T-helper 17 cell (primary cell): ENCODE measurements around the gene PPIA. TPM values are rescaled to one million over a fixed set of nuclear protein-coding genes. Genes with fewer than 3 reads are reported as not detected.
A peak's percentile ranks its signal among the peaks of the same experiment; 100 is the strongest.
"Not testable (repeated sequence)": the region's sequence is repeated elsewhere in the genome, so short reads cannot be mapped to it uniquely, and the experiment has no call there.

Experiments
- ATAC-seq: fragments of 150-1000 bp; cut with Tn5 transposase; 2 replicates; pipeline ENCODE4 v1.10.0; 2021; ENCODE audit warnings: mild to moderate bottlenecking, moderate library complexity
- DNase-seq, 3 donors: peaks; one replicate each; pipeline versions ENCODE4 v3.0.0 to v3.0.0-alpha.2; 2020 to 2021
- H3K9me3 ChIP-seq: one replicate; pipeline ENCODE4 v1.7.0; 2013; ENCODE audit warnings: low read length, mild to moderate bottlenecking; ENCODE audit not compliant: control insufficient read depth, poor library complexity, severe bottlenecking
- H3K27ac Mint-ChIP-seq: one replicate; pipeline ENCODE4 v1.8.0; 2022; ENCODE audit warnings: mild to moderate bottlenecking, moderate library complexity, mixed read lengths
- H3K27me3 Mint-ChIP-seq: one replicate; pipeline ENCODE4 v1.8.0; 2022; ENCODE audit warnings: mixed read lengths
- H3K36me3 Mint-ChIP-seq: one replicate; pipeline ENCODE4 v1.8.0; 2022; ENCODE audit warnings: low read depth, mixed read lengths
- H3K4me1 Mint-ChIP-seq: one replicate; pipeline ENCODE4 v1.8.0; 2022; ENCODE audit warnings: mild to moderate bottlenecking, mixed read lengths
- H3K4me3 Mint-ChIP-seq: one replicate; pipeline ENCODE4 v1.8.0; 2022; ENCODE audit warnings: mild to moderate bottlenecking, moderate library complexity, mixed read lengths
- total RNA-seq, 4 donors: library from RNA in 2 of 4; stranded (reverse) in 2 of 4; gene quantifications; one replicate each; pipeline ENCODE4 v1.2.3 and lab custom pipeline; 2022 to 2026

The PPIA gene
- total RNA-seq, 2 donors from 2014 or later, result 691 to 692 TPM

DNA sequence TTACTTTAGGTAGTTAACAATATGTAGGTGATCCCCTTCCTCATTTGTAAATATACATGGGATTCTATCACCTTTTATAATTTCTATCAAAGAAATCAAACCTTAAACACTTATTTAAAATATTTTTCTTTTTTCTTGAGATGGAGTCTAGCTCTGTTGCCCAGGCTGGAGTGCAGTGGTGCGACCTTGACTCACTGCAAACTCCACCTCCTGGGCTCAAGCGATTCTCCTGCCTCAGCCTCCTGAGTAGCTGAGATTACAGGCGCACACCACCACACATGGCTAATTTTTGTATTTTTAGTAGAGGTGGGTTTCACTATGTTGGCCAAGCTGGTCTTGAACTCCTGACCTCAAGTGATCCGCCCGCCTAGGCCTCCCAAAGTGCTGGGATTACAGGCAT lies 47.0 kb downstream of the PPIA start:
- ATAC-seq, H3K4me3 Mint-ChIP-seq, H3K36me3 Mint-ChIP-seq, DNase-seq, H3K27ac Mint-ChIP-seq, H3K9me3 ChIP-seq, H3K27me3 Mint-ChIP-seq: not testable (repeated sequence)
- H3K4me1 Mint-ChIP-seq, result peaks cover 47% of the 10 kb centered on the region

DNA sequence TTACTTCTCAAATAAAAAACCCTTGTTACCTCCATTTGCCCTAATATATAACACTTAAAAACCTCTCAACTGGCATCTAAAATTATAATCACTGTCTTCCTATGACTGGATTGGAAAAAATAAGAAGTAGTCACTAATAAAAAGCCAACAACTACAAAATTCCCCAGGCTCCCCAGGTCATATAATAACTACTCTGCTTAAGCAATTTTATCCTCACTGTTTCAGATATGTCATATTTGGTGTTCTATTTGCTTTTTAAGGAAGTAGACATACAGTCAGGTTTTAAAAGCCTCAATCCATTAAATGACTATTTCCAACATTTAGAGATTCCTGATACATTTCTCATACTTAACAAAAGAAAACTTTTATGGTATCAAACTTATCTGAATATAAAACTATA lies 49.0 kb downstream of the PPIA start:
- H3K36me3 Mint-ChIP-seq, result peaks cover 9% of the 10 kb centered on the region
- H3K9me3 ChIP-seq, result no peaks in the 10 kb centered on the region
- peaks cover 40% of the 10 kb centered on the region for H3K4me1 Mint-ChIP-seq
- no peaks in the 10 kb centered on the region for H3K27me3 Mint-ChIP-seq
- DNase-seq (no peak), ATAC-seq (no peak)
- peak overlapping the region; percentile 98 for H3K27ac Mint-ChIP-seq
- peak overlapping the region; percentile 96 for H3K4me3 Mint-ChIP-seq

DNA sequence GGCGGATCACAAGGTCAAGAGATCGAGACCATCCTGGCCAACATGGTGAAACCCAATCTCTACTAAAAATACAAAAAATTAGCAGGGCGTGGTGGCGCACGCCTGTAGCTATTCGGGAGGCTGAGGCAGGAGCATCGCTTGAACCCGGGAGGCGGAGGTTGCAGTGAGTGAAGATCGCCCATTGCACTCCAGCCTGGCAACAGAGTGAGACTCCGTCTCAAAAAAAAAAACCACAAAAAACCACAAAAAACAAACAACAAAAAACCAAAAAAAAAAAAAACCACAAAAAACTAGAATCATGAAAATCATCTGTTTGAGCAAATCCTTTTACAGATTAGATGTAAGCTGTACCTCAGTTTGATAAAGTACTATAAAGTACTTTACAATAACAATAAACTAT lies 49.9 kb downstream of the PPIA start:
- not testable (repeated sequence) for H3K27me3 Mint-ChIP-seq, H3K9me3 ChIP-seq, H3K36me3 Mint-ChIP-seq, ATAC-seq
- Mint-ChIP-seq H3K4me1 (peaks cover 35% of the 10 kb centered on the region), H3K4me3 (peak overlapping the region; percentile 96), H3K27ac (peak overlapping the region; percentile 98)
- peak in 1 of 3 donors; percentile 17 for DNase-seq

DNA sequence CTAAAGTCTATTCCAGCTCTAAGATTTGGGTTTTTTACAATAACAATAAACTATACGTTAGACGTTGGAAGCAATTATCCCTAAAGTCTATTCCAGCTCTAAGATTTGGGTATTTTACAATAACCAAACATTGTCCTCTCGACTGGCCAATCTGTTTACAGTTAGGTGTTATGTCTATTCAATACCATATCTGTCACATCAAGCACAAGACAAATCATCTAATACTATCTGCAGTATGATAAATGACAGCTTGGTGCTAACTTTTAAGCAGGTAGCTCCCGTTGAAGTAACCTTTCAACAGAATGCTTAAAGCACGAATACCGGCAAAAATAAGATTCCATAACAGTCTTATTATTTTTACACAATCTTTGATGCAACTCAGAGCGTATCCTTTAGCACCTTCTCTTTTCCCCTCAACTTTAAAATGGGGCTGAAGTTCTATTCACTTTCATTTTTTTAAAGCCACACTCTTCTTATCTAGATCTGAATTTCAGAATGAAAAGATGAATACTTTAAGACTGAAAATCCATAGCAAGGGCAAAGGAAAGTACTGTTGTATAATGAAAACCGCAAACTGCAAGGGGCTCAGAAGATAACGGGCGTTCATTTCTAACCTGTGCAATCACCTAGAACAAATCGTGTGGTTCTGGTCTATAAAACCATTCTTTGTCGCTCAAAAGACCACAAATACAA lies 50.5 kb downstream of the PPIA start:
- H3K9me3 ChIP-seq, result no peaks in the 10 kb centered on the region
- Mint-ChIP-seq H3K27ac (peak overlapping the region; percentile 98), H3K4me1 (peaks cover 31% of the 10 kb centered on the region)

DNA sequence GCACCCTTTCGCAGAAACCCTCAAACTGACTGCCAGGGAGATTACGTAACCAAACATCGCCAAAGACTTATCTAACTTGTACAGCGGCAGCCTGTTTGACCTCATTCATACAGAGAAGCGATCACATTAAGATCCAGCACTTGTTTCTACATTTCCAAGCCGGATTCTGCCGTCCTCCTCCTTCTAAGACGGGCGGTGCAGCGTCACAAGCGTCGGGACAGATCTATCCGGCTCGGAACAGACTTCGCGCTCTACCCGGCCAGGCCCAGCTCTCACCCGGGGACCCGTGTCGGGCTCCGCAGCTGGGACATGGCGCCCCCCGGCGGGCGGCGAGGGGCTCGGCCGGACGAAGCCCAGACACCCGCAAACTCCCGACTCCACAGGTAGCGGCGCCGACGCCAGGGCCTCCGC lies 51.0 kb downstream of the PPIA start:
- peak overlapping the region; percentile 96 for H3K4me3 Mint-ChIP-seq
- peaks cover 2% of the 10 kb centered on the region for H3K36me3 Mint-ChIP-seq
- no peaks in the 10 kb centered on the region for H3K9me3 ChIP-seq
- H3K27me3 Mint-ChIP-seq, result no peaks in the 10 kb centered on the region
- H3K27ac Mint-ChIP-seq, result peak overlapping the region; percentile 98
- DNase-seq, result peak; percentile 70 to 83 (median 74)
- ATAC-seq, result peak; percentile 58
- H3K4me1 Mint-ChIP-seq, result peaks cover 28% of the 10 kb centered on the region

More for the DNA sequence above, 50.5 kb downstream of the PPIA start:
- Mint-ChIP-seq H3K27me3 (no peaks in the 10 kb centered on the region), H3K36me3 (peaks cover 6% of the 10 kb centered on the region), H3K4me3 (peak overlapping the region; percentile 96)
- ATAC-seq, result peak; percentile 51
- no peak for DNase-seq

DNA sequence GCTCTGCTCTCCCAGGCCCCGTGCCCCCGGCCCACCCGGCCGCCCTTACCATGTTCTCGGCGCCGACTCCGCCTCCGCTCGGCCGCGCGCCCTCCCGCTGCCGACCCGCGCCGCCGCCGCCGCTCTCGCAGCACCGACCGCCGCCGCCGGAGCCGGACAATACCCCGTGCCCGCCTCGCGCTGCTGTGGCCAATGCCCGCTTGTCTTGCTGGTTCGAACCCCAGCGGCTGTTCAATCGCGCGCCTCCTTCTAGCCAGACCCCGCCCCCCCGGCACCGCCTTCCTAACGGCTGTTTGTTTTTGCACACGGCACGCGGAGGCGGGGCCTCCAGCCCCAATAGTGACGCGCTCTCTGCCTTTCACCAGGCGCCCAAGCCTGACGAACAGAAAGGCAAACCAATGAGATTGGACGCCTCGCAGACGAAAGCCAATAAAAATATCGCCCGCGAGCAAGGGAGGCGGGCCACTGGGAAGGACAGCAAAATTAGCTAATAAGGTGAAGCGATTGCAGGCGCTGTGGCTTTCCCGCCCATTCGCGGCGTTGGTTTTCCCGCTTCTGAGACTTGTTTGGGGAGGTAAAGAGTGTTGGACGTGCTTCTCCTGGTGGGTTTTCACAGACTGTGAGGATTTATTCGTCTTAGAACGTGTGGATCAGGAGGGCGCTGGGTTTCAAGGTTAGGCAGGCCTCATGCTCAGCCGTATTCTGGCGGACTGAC lies 51.6 kb downstream of the PPIA start, which contains the start of gene H2AZ2:
H2AZ2 (minus strand) TSS at position 168 of the 715 bp plus-strand sequence; CDS start at position 52, 116 bp downstream.
- no peaks in the 10 kb centered on the region for H3K27me3 Mint-ChIP-seq
- peaks cover 25% of the 10 kb centered on the region for H3K4me1 Mint-ChIP-seq
- peak within 1 kb of the TSS; percentile 96 for H3K4me3 Mint-ChIP-seq
- H3K36me3 Mint-ChIP-seq, result peaks cover 2% of the 10 kb centered on the region
- no peaks in the 10 kb centered on the region for H3K9me3 ChIP-seq
- ATAC-seq (peak; percentile 81), DNase-seq (peak; percentile 99)
- H3K27ac Mint-ChIP-seq, result peak within 1 kb of the TSS; percentile 98

DNA sequence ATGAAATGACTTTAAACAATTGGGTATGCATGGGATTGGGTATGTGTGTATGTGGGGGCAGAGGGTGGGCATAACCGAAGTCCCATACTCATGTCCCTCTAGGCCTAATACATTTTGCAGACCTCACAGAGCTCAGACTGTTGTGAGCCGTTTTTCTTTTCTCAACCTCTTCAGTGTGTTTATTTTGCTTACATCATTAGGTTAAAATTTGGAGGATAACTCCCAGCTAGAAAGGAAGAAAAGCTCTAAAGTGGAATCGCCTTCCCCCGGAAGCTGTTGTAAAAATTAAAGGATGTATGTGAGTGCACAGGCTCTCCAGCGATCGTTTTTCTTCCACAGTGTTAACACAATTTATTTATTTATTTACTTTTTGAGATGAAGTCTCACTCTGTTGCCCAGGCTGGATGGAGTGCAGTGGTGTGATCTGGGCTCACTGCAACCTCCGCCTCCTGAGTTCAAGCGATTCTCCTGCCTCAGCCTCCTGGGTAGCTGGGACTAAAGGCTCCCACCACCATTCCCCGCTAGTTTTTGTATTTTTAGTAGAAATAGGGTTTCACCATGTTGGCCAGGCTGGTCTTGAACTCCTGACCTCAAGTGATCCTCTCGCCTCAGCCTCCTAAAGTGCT lies 52.9 kb downstream of the PPIA start:
- H3K9me3 ChIP-seq, result no peaks in the 10 kb centered on the region
- Mint-ChIP-seq H3K27me3 (no peaks in the 10 kb centered on the region), H3K4me1 (peaks cover 25% of the 10 kb centered on the region), H3K4me3 (peak overlapping the region; percentile 96), H3K36me3 (peaks cover 2% of the 10 kb centered on the region), H3K27ac (peak overlapping the region; percentile 98)
- DNase-seq, result no peak
- ATAC-seq, result no peak

DNA sequence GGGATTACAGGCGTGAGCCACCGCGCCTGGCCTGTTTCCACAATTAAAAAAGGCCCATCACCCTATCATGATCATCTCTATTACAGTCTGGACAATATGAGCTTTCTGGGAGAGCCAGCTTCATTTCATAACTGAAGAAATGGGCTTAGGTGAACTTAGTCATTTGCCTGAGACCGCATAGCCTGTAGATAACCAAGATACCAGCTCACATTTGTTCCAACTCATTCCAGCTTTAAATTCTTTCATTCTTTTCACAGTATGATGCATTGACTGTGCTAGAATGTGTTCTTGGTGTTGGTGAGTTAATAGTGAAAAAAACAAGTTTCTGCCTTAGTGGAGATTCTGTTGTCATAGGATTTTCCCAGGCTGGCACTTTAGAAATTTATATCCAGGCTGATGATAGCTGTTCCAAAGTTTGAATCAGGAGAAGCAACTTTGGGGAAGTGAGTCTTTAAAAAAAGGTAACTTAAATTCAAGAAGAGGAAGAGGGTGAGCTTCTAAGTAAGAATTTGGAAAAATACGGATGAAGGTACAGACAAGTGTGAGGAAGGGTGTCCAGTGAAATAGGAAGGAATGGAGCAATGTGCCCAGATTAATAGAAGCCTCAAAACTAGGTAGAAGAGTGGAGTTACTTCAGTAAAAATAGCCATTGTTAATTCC lies 53.5 kb downstream of the PPIA start:
- peaks cover 25% of the 10 kb centered on the region for H3K4me1 Mint-ChIP-seq
- no peak for ATAC-seq
- no peak overlapping the region for H3K4me3 Mint-ChIP-seq
- peak overlapping the region; percentile 98 for H3K27ac Mint-ChIP-seq
- no peak for DNase-seq
- H3K9me3 ChIP-seq, result no peaks in the 10 kb centered on the region
- H3K36me3 Mint-ChIP-seq, result peaks cover 2% of the 10 kb centered on the region
- no peaks in the 10 kb centered on the region for H3K27me3 Mint-ChIP-seq

DNA sequence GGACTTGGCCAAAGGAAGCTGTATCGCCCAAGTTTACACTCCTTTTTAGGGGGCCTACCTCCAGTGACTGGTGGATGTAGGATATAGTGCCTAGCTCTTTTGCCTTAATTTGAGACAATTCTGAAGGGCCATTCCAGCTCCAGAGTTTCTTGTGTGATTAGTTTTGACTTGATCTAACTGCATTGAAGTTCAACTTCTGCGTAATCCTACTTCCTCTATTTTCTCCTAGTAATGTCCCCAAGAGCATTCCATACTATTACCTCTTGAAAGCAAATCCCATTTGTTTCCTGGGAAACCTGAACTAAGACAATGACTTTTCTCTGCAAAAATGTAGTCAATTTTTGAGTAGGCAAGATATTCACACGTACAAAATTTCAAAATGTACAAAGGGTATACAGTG lies 56.1 kb downstream of the PPIA start:
- H3K27me3 Mint-ChIP-seq, result no peaks in the 10 kb centered on the region
- H3K27ac Mint-ChIP-seq, result no peak overlapping the region
- H3K36me3 Mint-ChIP-seq, result peaks cover 2% of the 10 kb centered on the region
- no peak overlapping the region for H3K4me3 Mint-ChIP-seq
- ATAC-seq (no peak), DNase-seq (no peak)
- peaks cover 7% of the 10 kb centered on the region for H3K4me1 Mint-ChIP-seq
- H3K9me3 ChIP-seq, result no peaks in the 10 kb centered on the region

Other genes with a start within 250 kb of the PPIA start
- 100 to 1,000 TPM in 1 of 2 donors, 10 to 100 TPM in 1; 95.7 to 101 TPM for gene DDX56, start 222.8 kb upstream of the PPIA start, total RNA-seq
- 100 to 1,000 TPM in 1 of 2 donors, 10 to 100 TPM in 1; 99.2 to 112 TPM for gene TMED4, start 214.4 kb upstream of the PPIA start, total RNA-seq
- 100 to 1,000 TPM; 130 to 134 TPM for gene OGDH, start 190.1 kb upstream of the PPIA start, total RNA-seq
- 100 to 1,000 TPM; 117 to 171 TPM for gene ZMIZ2, start 47.8 kb upstream of the PPIA start, total RNA-seq
- gene H2AZ2, start 51.4 kb downstream of the PPIA start, total RNA-seq, result 100 to 1,000 TPM; 173 to 185 TPM
- 10 to 100 TPM; 21.4 to 27.6 TPM for gene PURB, start 88.8 kb downstream of the PPIA start, total RNA-seq
- gene MYO1G, start 182.3 kb downstream of the PPIA start, total RNA-seq, result 100 to 1,000 TPM; 245 to 291 TPM
- gene CCM2, start 203.5 kb downstream of the PPIA start, total RNA-seq, result 10 to 100 TPM; 77.4 to 83.0 TPM